ENCODE results near the gene MPP4. TPM values are rescaled to one million over a fixed set of nuclear protein-coding genes. Genes with fewer than 3 reads are reported as not detected.

Gene MPP4
- total and polyA plus RNA-seq, 2 donors from 2014 or later: 0.19 TPM; not detected in 1

DNA sequence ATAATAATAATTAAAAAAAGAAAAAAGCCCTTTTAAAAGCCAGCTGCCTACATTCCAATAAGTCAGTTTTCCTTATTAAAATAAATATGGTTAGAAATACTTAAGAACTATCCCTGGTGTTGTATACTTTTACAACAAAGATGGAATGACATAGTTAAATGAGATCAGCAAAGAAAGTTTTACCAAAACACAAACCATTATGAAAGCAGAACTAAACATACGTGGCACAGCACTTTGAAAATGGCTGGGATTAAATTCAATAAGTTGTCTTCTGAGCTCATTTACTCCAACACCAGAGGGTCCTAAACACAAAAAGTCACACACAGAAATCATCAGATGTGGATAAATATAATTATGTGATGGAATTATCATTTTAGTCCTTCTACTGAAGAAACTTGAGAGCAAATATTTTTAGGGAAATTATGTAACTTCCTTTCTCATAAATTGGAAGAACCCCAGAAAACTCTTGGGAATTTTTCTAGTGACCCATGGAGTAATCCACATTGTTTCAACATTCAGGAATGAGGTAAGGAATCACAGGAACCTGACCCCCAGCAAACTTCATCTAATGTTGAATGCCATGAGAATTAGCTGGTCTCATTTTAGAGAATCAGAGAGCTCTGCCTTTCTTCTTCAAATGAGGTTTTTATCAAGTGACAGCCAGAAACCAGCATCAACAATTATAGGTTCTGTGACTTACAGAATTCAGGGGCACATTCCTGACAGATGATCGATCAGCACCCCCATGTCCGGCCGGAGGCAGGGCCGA lies 43.6 kb downstream of the MPP4 start:
- Histone ChIP-seq H3K27ac (ENCODE audit: low read depth in 2 of 2, low read length in 2 of 2) (no peak overlapping the region), H3K9ac (ENCODE audit: low read length in 3 of 3) (no peak overlapping the region), H3K4me1 (ENCODE audit: control insufficient read depth in 2 of 3, insufficient read depth in 2 of 3, low read depth in 1 of 3, low read length in 3 of 3) (no peaks in the 10 kb centered on the region), H3K36me3 (ENCODE audit: control insufficient read depth in 2 of 3, insufficient read depth in 3 of 3, low read length in 3 of 3) (no peaks in the 10 kb centered on the region), H3K4me3 (ENCODE audit: low read length in 3 of 3) (no peak overlapping the region), H3K9me3 (ENCODE audit: control insufficient read depth in 2 of 3, insufficient read depth in 1 of 3, low read length in 3 of 3) (no peaks in the 10 kb centered on the region), H3K27me3 (ENCODE audit: control insufficient read depth, insufficient read depth, low read length) (no peaks in the 10 kb centered on the region)
- TF ChIP-seq CTCF (IDR thresholded peaks at IDR 0.05; ENCODE audit: borderline replicate concordance, extremely low read depth, insufficient read depth): no peak
- FAIRE-seq (no peak), DNase-seq (no peak)
- intact Hi-C loops (cut with DNase I): no loop called here

- Histone ChIP-seq H3K9ac (ENCODE audit: low read length in 3 of 3) (no peak overlapping the region), H3K9me3 (ENCODE audit: control insufficient read depth in 2 of 3, insufficient read depth in 1 of 3, low read length in 3 of 3) (no peaks in the 10 kb centered on the region), H3K27ac (ENCODE audit: low read depth in 2 of 2, low read length in 2 of 2) (no peak overlapping the region), H3K4me3 (ENCODE audit: low read length in 3 of 3) (no peak overlapping the region), H3K27me3 (ENCODE audit: control insufficient read depth, insufficient read depth, low read length) (no peaks in the 10 kb centered on the region), H3K4me1 (ENCODE audit: control insufficient read depth in 2 of 3, insufficient read depth in 2 of 3, low read depth in 1 of 3, low read length in 3 of 3) (no peaks in the 10 kb centered on the region), H3K36me3 (ENCODE audit: control insufficient read depth in 2 of 3, insufficient read depth in 3 of 3, low read length in 3 of 3) (no peaks in the 10 kb centered on the region)
- FAIRE-seq (no peak), DNase-seq (no peak)
- TF ChIP-seq CTCF (IDR thresholded peaks at IDR 0.05; ENCODE audit: borderline replicate concordance, extremely low read depth, insufficient read depth): no peak
- intact Hi-C loops (cut with DNase I): no loop called here
Observed at GRCh38 chr2:201653221-201653620, 45.2 kb downstream of the MPP4 start.

GRCh38 chr2:201649442-201649841 lies 49.0 kb downstream of the MPP4 start:
- Histone ChIP-seq H3K36me3 (ENCODE audit: control insufficient read depth in 2 of 3, insufficient read depth in 3 of 3, low read length in 3 of 3) (no peaks in the 10 kb centered on the region), H3K27ac (ENCODE audit: low read depth in 2 of 2, low read length in 2 of 2) (no peak overlapping the region), H3K4me3 (ENCODE audit: low read length in 3 of 3) (no peak overlapping the region), H3K9me3 (ENCODE audit: control insufficient read depth in 2 of 3, insufficient read depth in 1 of 3, low read length in 3 of 3) (no peaks in the 10 kb centered on the region), H3K27me3 (ENCODE audit: control insufficient read depth, insufficient read depth, low read length) (no peaks in the 10 kb centered on the region), H3K4me1 (ENCODE audit: control insufficient read depth in 2 of 3, insufficient read depth in 2 of 3, low read depth in 1 of 3, low read length in 3 of 3) (no peaks in the 10 kb centered on the region), H3K9ac (ENCODE audit: low read length in 3 of 3) (no peak overlapping the region)
- DNase-seq (no peak), FAIRE-seq (no peak)
- intact Hi-C loops (cut with DNase I): no loop called here
- TF ChIP-seq CTCF (IDR thresholded peaks at IDR 0.05; ENCODE audit: borderline replicate concordance, extremely low read depth, insufficient read depth): no peak

Data from kidney (tissue), 14 donors.